HepG2 (cell line): Measurements from ENCODE around the gene WDHD1. TPM values are rescaled to one million over a fixed set of nuclear protein-coding genes. Genes with fewer than 3 reads are reported as not detected.

Experiments
- ARID2 ChIP-seq: sonication (generic); formaldehyde crosslinking; IDR thresholded peaks from 2 replicates; pipeline ENCODE4 v1.8.1; 2022; ENCODE audit warnings: mild to moderate bottlenecking, missing genetic modification reagents, borderline replicate concordance
- FOXA1 ChIP-seq, 2 experiments: fragments of 450-650 bp in 1 of 2; sonication (generic) in 1 of 2; formaldehyde crosslinking in 1 of 2; IDR thresholded peaks; 2 replicates each; pipeline versions ENCODE4 v1.4.0 to v1.6.1; 2016 to 2020; ENCODE audit warnings: missing genetic modification reagents in 1 of 2
- HNRNPL ChIP-seq: fragments of 200-400 bp; formaldehyde crosslinking; IDR thresholded peaks from 2 replicates; pipeline ENCODE4 v1.6.1; 2017; ENCODE audit warnings: mild to moderate bottlenecking, low read depth, low read length
- KLF12 ChIP-seq: sonication (generic); formaldehyde crosslinking; IDR thresholded peaks from 2 replicates; pipeline ENCODE4 v1.4.0; 2020; ENCODE audit warnings: missing genetic modification reagents, borderline replicate concordance
- MTERF4 ChIP-seq: sonication (generic); formaldehyde crosslinking; IDR thresholded peaks from 2 replicates; pipeline ENCODE4 v1.8.0; 2023; ENCODE audit warnings: mild to moderate bottlenecking, missing genetic modification reagents
- PRDM10 ChIP-seq: sonication (generic); formaldehyde crosslinking; IDR thresholded peaks from 2 replicates; pipeline ENCODE4 v1.4.0; 2020; ENCODE audit warnings: low read depth, missing genetic modification reagents
- PTBP1 ChIP-seq: fragments of 200-400 bp; formaldehyde crosslinking; IDR thresholded peaks from 2 replicates; pipeline ENCODE4 v1.6.1; 2018; ENCODE audit warnings: low read length, low read depth; ENCODE audit not compliant: poor library complexity, severe bottlenecking
- RFXANK ChIP-seq: IDR thresholded peaks from 2 replicates; pipeline ENCODE4 v1.6.1; 2016
- TOE1 ChIP-seq: sonication (generic); formaldehyde crosslinking; IDR thresholded peaks from 2 replicates; pipeline ENCODE4 v1.4.0; 2020; ENCODE audit warnings: mild to moderate bottlenecking, missing genetic modification reagents
- UBTF ChIP-seq: sonication (generic); formaldehyde crosslinking; IDR thresholded peaks from 2 replicates; pipeline ENCODE4 v1.4.0; 2020; ENCODE audit warnings: mild to moderate bottlenecking, missing genetic modification reagents
- ZNF230 ChIP-seq: sonication (generic); formaldehyde crosslinking; IDR thresholded peaks from 2 replicates; pipeline ENCODE4 v1.4.0; 2020; ENCODE audit warnings: mild to moderate bottlenecking, missing genetic modification reagents
- ZNF331 ChIP-seq: sonication (generic); formaldehyde crosslinking; IDR thresholded peaks from 2 replicates; pipeline ENCODE4 v1.4.0; 2020; ENCODE audit warnings: missing genetic modification reagents
- ZNF446 ChIP-seq: sonication (generic); formaldehyde crosslinking; IDR thresholded peaks from 2 replicates; pipeline ENCODE4 v1.5.0; 2020; ENCODE audit warnings: mild to moderate bottlenecking, missing genetic modification reagents
- ZNF710 ChIP-seq: sonication (generic); formaldehyde crosslinking; IDR thresholded peaks from 2 replicates; pipeline ENCODE4 v1.5.0; 2020; ENCODE audit warnings: mild to moderate bottlenecking, missing genetic modification reagents, borderline replicate concordance
- ZNF724P ChIP-seq: sonication (generic); formaldehyde crosslinking; IDR thresholded peaks from 2 replicates; pipeline ENCODE4 v1.8.0; 2022; ENCODE audit warnings: missing genetic modification reagents, borderline replicate concordance
- ZNF781 ChIP-seq: sonication (generic); formaldehyde crosslinking; IDR thresholded peaks from 2 replicates; pipeline ENCODE4 v1.5.1; 2020; ENCODE audit warnings: borderline replicate concordance, mild to moderate bottlenecking, missing genetic modification reagents; ENCODE audit errors: not compliant biosample characterization
- ZSCAN20 ChIP-seq: sonication (generic); formaldehyde crosslinking; IDR thresholded peaks from 2 replicates; pipeline ENCODE4 v1.4.0; 2020; ENCODE audit warnings: missing genetic modification reagents, mild to moderate bottlenecking, borderline replicate concordance
- ZSCAN9 ChIP-seq: IDR thresholded peaks from 2 replicates; pipeline ENCODE4 v1.6.1; 2016; ENCODE audit warnings: borderline replicate concordance
- polyA plus RNA-seq, 8 experiments: library from polyadenylated mRNA; depleted of rRNA in 3 of 8; stranded (reverse) in 7 of 8; unstranded in 1 of 8; fragments of >200 nt; fragmentation: Illumina TruSeq in 4 of 8; extraction: Trizol in 4 of 8; gene quantifications; 2 replicates each; pipeline versions ENCODE4 v1.2.1 to v1.2.3, GENCODE V29; 2011 to 2016; ENCODE audit warnings: low read depth in 4 of 8, missing spikeins in 1 of 8, mixed read lengths in 1 of 8; ENCODE audit not compliant: insufficient read depth in 1 of 8
- total RNA-seq, 5 experiments: library from RNA; depleted of rRNA; stranded (reverse); fragments of >200 nt; fragmentation: Illumina TruSeq; extraction: Trizol; gene quantifications; 2 replicates each; pipeline ENCODE4 v1.2.3, GENCODE V29; 2016; ENCODE audit warnings: low read depth in 1 of 5

Gene WDHD1
- total and polyA plus RNA-seq, 2 of the 13 experiments (the other 11 are each of a cell fraction or from before 2014, with no cell fraction given) = 5.5 to 27.5 TPM

GRCh38 chr14:54902521-54903420 lies 124.1 kb downstream of the WDHD1 start, which contains the start of gene GCH1 (continued):
- TF ChIP-seq TOE1 (CRISPR knock-in tag) (no peak), HNRNPL (no peak), ZNF446 (CRISPR knock-in tag) (peak; percentile 56; the same call in 1 of the 2 replicates), ZNF710 (no peak), ZNF230 (CRISPR knock-in tag) (0 out of 2 replicates have a peak, but pooled peaks have one; percentile 61), ZNF781 (CRISPR knock-in tag) (no peak), KLF12 (CRISPR knock-in tag) (0 out of 2 replicates have a peak, but pooled peaks have one; percentile 61), FOXA1 (IDR thresholded peaks at IDR 0.05) (no peak), FOXA1 (CRISPR knock-in tag; IDR thresholded peaks at IDR 0.05) (no peak), PRDM10 (CRISPR knock-in tag) (no peak), ZNF331 (CRISPR knock-in tag) (0 out of 2 replicates have a peak, but pooled peaks have one; percentile 22), ZNF724P (peak; percentile 76), ZSCAN9 (CRISPR knock-in tag) (no peak), ZSCAN20 (0 out of 2 replicates have a peak, but pooled peaks have one; percentile 84), RFXANK (no peak; the same call in 1 of the 2 replicates), ARID2 (CRISPR knock-in tag) (0 out of 2 replicates have a peak, but pooled peaks have one; percentile 6), MTERF4 (CRISPR knock-in tag) (peak; percentile 81), UBTF (peak; percentile 94), PTBP1 (no peak)
